ENCODE measurements around the gene WWC1. TPM values are rescaled to one million over a fixed set of nuclear protein-coding genes. Genes with fewer than 3 reads are reported as not detected.

WWC1 gene
- total RNA-seq, 1 donor from 2014 or later, result 87.2 TPM

GRCh38 chr5:168443950-168444700 is 152.7 kb downstream of the WWC1 start:
- DNase-seq (ENCODE audit: low read depth), result no peak
- H3K4me3 ChIP-seq (ENCODE audit: low read depth, low read length), result no peak overlapping the region
- no peak for TF ChIP-seq CTCF (conservative IDR thresholded peaks at IDR 0.05; ENCODE audit: low read depth, low read length)

- DNase-seq (ENCODE audit: low read depth), result no peak
- no peak for TF ChIP-seq CTCF (conservative IDR thresholded peaks at IDR 0.05; ENCODE audit: low read depth, low read length)
- no peak overlapping the region for H3K4me3 ChIP-seq (ENCODE audit: low read depth, low read length)
Observed at GRCh38 chr5:168446983-168447619, 155.7 kb downstream of the WWC1 start.

- no peak for TF ChIP-seq CTCF (conservative IDR thresholded peaks at IDR 0.05; ENCODE audit: low read depth, low read length)
- no peak overlapping the region for H3K4me3 ChIP-seq (ENCODE audit: low read depth, low read length)
- no peak for DNase-seq (ENCODE audit: low read depth)
Observed at GRCh38 chr5:168447808-168448207, 156.4 kb downstream of the WWC1 start.

GRCh38 chr5:168449166-168449565 is 157.7 kb downstream of the WWC1 start:
- TF ChIP-seq CTCF (conservative IDR thresholded peaks at IDR 0.05; ENCODE audit: low read depth, low read length), result no peak
- no peak for DNase-seq (ENCODE audit: low read depth)
- H3K4me3 ChIP-seq (ENCODE audit: low read depth, low read length), result no peak overlapping the region

GRCh38 chr5:168451565-168451964 is 160.1 kb downstream of the WWC1 start:
- no peak for TF ChIP-seq CTCF (conservative IDR thresholded peaks at IDR 0.05; ENCODE audit: low read depth, low read length)
- H3K4me3 ChIP-seq (ENCODE audit: low read depth, low read length), result no peak overlapping the region
- DNase-seq (ENCODE audit: low read depth), result no peak

- DNase-seq (ENCODE audit: low read depth), result no peak
- no peak for TF ChIP-seq CTCF (conservative IDR thresholded peaks at IDR 0.05; ENCODE audit: low read depth, low read length)
- H3K4me3 ChIP-seq (ENCODE audit: low read depth, low read length), result no peak overlapping the region
Observed at GRCh38 chr5:168455201-168455600, 163.8 kb downstream of the WWC1 start.

- TF ChIP-seq CTCF (conservative IDR thresholded peaks at IDR 0.05; ENCODE audit: low read depth, low read length), result no peak
- DNase-seq (ENCODE audit: low read depth), result no peak
- no peak overlapping the region for H3K4me3 ChIP-seq (ENCODE audit: low read depth, low read length)
Observed at GRCh38 chr5:168457542-168457941, 166.1 kb downstream of the WWC1 start.
